Measurements from ENCODE around the gene CHAD.

Gene CHAD

GRCh38 chr17:50480854-50481490 is 12.3 kb upstream of the CHAD start (continued):
- TF ChIP-seq ZNF518A (tag by site-specific recombination; conservative IDR thresholded peaks at IDR 0.05; ENCODE audit: low read depth) (no peak), ZNF112 (tag by site-specific recombination; IDR thresholded peaks at IDR 0.05) (no peak), GFI1B (tag by site-specific recombination; IDR thresholded peaks at IDR 0.05) (no peak), ZNF274 (IDR thresholded peaks at IDR 0.05; ENCODE audit: low read length) (no peak), ZNF274 (tag by site-specific recombination; IDR thresholded peaks at IDR 0.05; ENCODE audit: borderline replicate concordance) (no peak), ZNF777 (tag by site-specific recombination; IDR thresholded peaks at IDR 0.05; ENCODE audit: borderline replicate concordance) (no peak), ZNF785 (tag by site-specific recombination; IDR thresholded peaks at IDR 0.05) (no peak), INSM2 (tag by site-specific recombination; IDR thresholded peaks at IDR 0.05) (no peak), ZNF24 (tag by site-specific recombination; IDR thresholded peaks at IDR 0.05) (no peak), ZBTB1 (tag by site-specific recombination; IDR thresholded peaks at IDR 0.05) (no peak)

- peak; percentile 59; the same call in 1 of the 2 replicates for TF ChIP-seq ZNF341 (tag by site-specific recombination; IDR thresholded peaks at IDR 0.05; ENCODE audit: low read depth)
- peak; percentile 46; the same call in 1 of the 2 replicates for TF ChIP-seq ZNF16 (tag by site-specific recombination; IDR thresholded peaks at IDR 0.05; ENCODE audit: low read depth)
- no peak for TF ChIP-seq ZNF239 (tag by site-specific recombination; IDR thresholded peaks at IDR 0.05)
- peak; percentile 84 for TF ChIP-seq PRDM10 (tag by site-specific recombination; IDR thresholded peaks at IDR 0.05)
- TF ChIP-seq ZNF623 (tag by site-specific recombination; IDR thresholded peaks at IDR 0.05) = no peak
- POLR2A ChIA-PET = interaction anchor here (1.0 to 2.1 kb wide), 6 partner anchors 37 to 150 kb away, joined by 3 to 30 read pairs (median 6); partner anchors contain the start of genes ACSF2 and LRRC59
- no peaks in the 10 kb centered on the region for H3K9me3 ChIP-seq (ENCODE audit: control insufficient read depth, insufficient read depth, low read depth, low read length)
- H3K36me3 ChIP-seq (ENCODE audit: control insufficient read depth in 2 of 2, insufficient read depth in 1 of 2, low read length in 2 of 2) = peaks cover 15 to 37% of the 10 kb centered on the region in 2 experiments; a peak in 2 of 3 replicates
- CTCF ChIA-PET = interaction anchor here (0.6 to 10.0 kb wide), 28 partner anchors 10 to 280 kb away, joined by 3 to 95 read pairs (median 6); partner anchors contain the start of gene LRRC59
- H3K4me3 ChIP-seq (ENCODE audit: low read depth, low read length) = no peak overlapping the region
- H3K27ac ChIP-seq (ENCODE audit: extremely low read depth, low read depth, low read length) = no peak overlapping the region
- H3K4me1 ChIP-seq (ENCODE audit: control insufficient read depth, insufficient read depth, low read length) = peaks cover 6% of the 10 kb centered on the region
These were observed 11.6 kb upstream of the CHAD start for GRCh38 chr17:50480142-50480764.
